AG04450 (cell line): ENCODE data around the gene ROCK1. TPM values are rescaled to one million over a fixed set of nuclear protein-coding genes. Genes with fewer than 3 reads are reported as not detected.
"Not testable (repeated sequence)": the region's sequence is repeated elsewhere in the genome, so short reads cannot be mapped to it uniquely, and the experiment has no call there.

ENCODE experiments used
- CTCF ChIA-PET: fragments of 300-600, 350-600 bp; formaldehyde crosslinking; extraction: SDS; loops from one replicate; lab custom pipeline; 2022; ENCODE audit warnings: antibody characterized with exemption, inconsistent platforms; lab: Charles Lee
- POLR2A ChIA-PET: fragments of 350-600 bp; formaldehyde crosslinking; extraction: SDS; loops from one replicate; lab custom pipeline; 2021; ENCODE audit warnings: antibody characterized with exemption, inconsistent platforms; lab: Yijun Ruan, JAX
- DNase-seq: peaks from one replicate; pipeline ENCODE4 v3.0.0-alpha.2; 2011; ENCODE audit warnings: low read depth, low spot score
- H3K27ac ChIP-seq: one replicate; pipeline ENCODE4 v1.5.1; 2012; ENCODE audit warnings: low read depth, low read length, control low read depth
- H3K27me3 ChIP-seq: one replicate; pipeline ENCODE4 v1.6.0; 2012; ENCODE audit warnings: low read length; ENCODE audit not compliant: control insufficient read depth, insufficient read depth
- H3K4me3 ChIP-seq: 2 replicates; pipeline ENCODE4 v1.5.1; 2011; ENCODE audit warnings: mild to moderate bottlenecking, low read depth, low read length, control low read depth
- H3K9me3 ChIP-seq: 2 replicates; pipeline ENCODE4 v1.5.1; 2012; ENCODE audit warnings: low read length; ENCODE audit not compliant: control insufficient read depth, insufficient read depth
- CTCF ChIP-seq: IDR thresholded peaks from 2 replicates; pipeline ENCODE4 v1.5.1; 2011; ENCODE audit warnings: low read depth, low read length, control low read depth, inconsistent platforms
- polyA plus RNA-seq: library from polyadenylated mRNA; depleted of rRNA; stranded (reverse); fragments of >200 nt; gene quantifications from 2 replicates; pipeline ENCODE4 v1.2.3, GENCODE V29; 2011

Gene ROCK1
- polyA plus RNA-seq, 1 experiment, result 37.2 TPM

- no peak overlapping the region for H3K27ac ChIP-seq
- TF ChIP-seq CTCF, result no peak
- no peak for DNase-seq
- H3K9me3 ChIP-seq, result no peaks in the 10 kb centered on the region
- no peak overlapping the region for H3K4me3 ChIP-seq
- CTCF ChIA-PET, result interaction anchor here (0.6 to 1.5 kb wide), 2 partner anchors 28 to 205 kb away, joined by 3 to 5 read pairs; no protein-coding TSS in a partner anchor
- no peaks in the 10 kb centered on the region for H3K27me3 ChIP-seq
- POLR2A ChIA-PET, result no interaction called here
These were observed 136.5 kb downstream of the ROCK1 start for GRCh38 chr18:20975077-20975476.

GRCh38 chr18:20971886-20972267, 139.7 kb downstream of the ROCK1 start:
- H3K4me3 ChIP-seq, result no peak overlapping the region
- no peaks in the 10 kb centered on the region for H3K27me3 ChIP-seq
- ChIA-PET CTCF (interaction anchor here (1.2 to 2.5 kb wide), 2 partner anchors 22 to 207 kb away, joined by 3 to 13 read pairs; no protein-coding TSS in a partner anchor), POLR2A (no interaction called here)
- peak; percentile 64 for TF ChIP-seq CTCF
- DNase-seq, result no peak
- no peaks in the 10 kb centered on the region for H3K9me3 ChIP-seq
- no peak overlapping the region for H3K27ac ChIP-seq

- Histone ChIP-seq H3K4me3 (no peak overlapping the region), H3K27me3 (no peaks in the 10 kb centered on the region), H3K27ac (no peak overlapping the region), H3K9me3 (no peaks in the 10 kb centered on the region)
- ChIA-PET CTCF (interaction anchor here (0.9 to 1.9 kb wide), 4 partner anchors 36 to 225 kb away, joined by 3 to 7 read pairs (median 6); no protein-coding TSS in a partner anchor), POLR2A (interaction anchor here (1.4 kb wide), 1 partner anchor 15 kb away, joined by 4 read pairs; no protein-coding TSS in a partner anchor)
- no peak for DNase-seq
- no peak for TF ChIP-seq CTCF
These were observed 144.8 kb downstream of the ROCK1 start for GRCh38 chr18:20966795-20967194.

GRCh38 chr18:20963027-20963426, 148.6 kb downstream of the ROCK1 start:
- DNase-seq, result no peak
- Histone ChIP-seq H3K27me3 (no peaks in the 10 kb centered on the region), H3K4me3 (no peak overlapping the region), H3K9me3 (no peaks in the 10 kb centered on the region), H3K27ac (no peak overlapping the region)
- POLR2A ChIA-PET, result no interaction called here
- TF ChIP-seq CTCF, result no peak
- CTCF ChIA-PET, result interaction anchor here (1.4 to 2.6 kb wide), 2 partner anchors 217 to 228 kb away, joined by 3 to 7 read pairs; no protein-coding TSS in a partner anchor

GRCh38 chr18:20960735-20961134, 150.9 kb downstream of the ROCK1 start:
- Histone ChIP-seq H3K4me3 (no peak overlapping the region), H3K27me3 (no peaks in the 10 kb centered on the region), H3K9me3 (no peaks in the 10 kb centered on the region), H3K27ac (no peak overlapping the region)
- POLR2A ChIA-PET, result no interaction called here
- no peak for DNase-seq
- CTCF ChIA-PET, result interaction anchor here (0.8 to 1.3 kb wide), 3 partner anchors 10 to 219 kb away, joined by 3 to 5 read pairs (median 4); no protein-coding TSS in a partner anchor
- TF ChIP-seq CTCF, result no peak

- H3K9me3 ChIP-seq, H3K4me3 ChIP-seq, POLR2A ChIA-PET, CTCF ChIA-PET, DNase-seq, H3K27ac ChIP-seq, H3K27me3 ChIP-seq: not testable (repeated sequence)
These were observed 160.8 kb downstream of the ROCK1 start for GRCh38 chr18:20950827-20951226.
